Right renal cortex interstitium (tissue), 3 donors: ENCODE measurements around the gene RUNX3. TPM values are rescaled to one million over a fixed set of nuclear protein-coding genes. Genes with fewer than 3 reads are reported as not detected.

ENCODE experiments used
- DNase-seq, 3 donors: peaks; one replicate each; pipeline ENCODE4 v3.0.0-alpha.2; 2013; ENCODE audit warnings: low read depth in 3 of 3, low spot score in 2 of 3
- polyA plus RNA-seq, 3 donors: library from polyadenylated mRNA; unstranded; fragments of 120-200 nt; gene quantifications; one replicate each; pipeline ENCODE4 v1.2.1, GENCODE V29; 2013; ENCODE audit not compliant: insufficient read length in 3 of 3

The RUNX3 gene
- polyA plus RNA-seq, 3 donors, result 0.31 to 0.69 (median 0.54) TPM

- DNase-seq, result no peak
Measured at GRCh38 chr1:24866211-24867083, 63.6 kb downstream of the RUNX3 start.

- DNase-seq, result no peak
Measured at GRCh38 chr1:24865587-24865986, 64.5 kb downstream of the RUNX3 start.

- DNase-seq, result no peak
Measured at GRCh38 chr1:24865168-24865567, 64.9 kb downstream of the RUNX3 start.

- DNase-seq, result no peak
Measured at GRCh38 chr1:24864370-24864777, 65.7 kb downstream of the RUNX3 start.

GRCh38 chr1:24862775-24863483, 67.1 kb downstream of the RUNX3 start:
- DNase-seq, result no peak

GRCh38 chr1:24861821-24862727, 68.0 kb downstream of the RUNX3 start:
- no peak for DNase-seq

- no peak for DNase-seq
Measured at GRCh38 chr1:24860841-24861240, 69.2 kb downstream of the RUNX3 start.

- DNase-seq, result no peak
Measured at GRCh38 chr1:24859063-24860010, 70.7 kb downstream of the RUNX3 start.

- DNase-seq, result no peak
Measured at GRCh38 chr1:24858277-24858676, 71.8 kb downstream of the RUNX3 start.

GRCh38 chr1:24857507-24858133, 72.5 kb downstream of the RUNX3 start:
- DNase-seq, result no peak

- DNase-seq, result no peak
Measured at GRCh38 chr1:24856787-24857506, 73.1 kb downstream of the RUNX3 start.

- no peak for DNase-seq
Measured at GRCh38 chr1:24855474-24855873, 74.6 kb downstream of the RUNX3 start.

GRCh38 chr1:24853649-24854048, 76.4 kb downstream of the RUNX3 start:
- no peak for DNase-seq

GRCh38 chr1:24850328-24850920, 79.7 kb downstream of the RUNX3 start:
- DNase-seq, result no peak

- DNase-seq, result no peak
Measured at GRCh38 chr1:24849672-24850295, 80.3 kb downstream of the RUNX3 start.
